Kasumi-1 (cell line): Measurements from ENCODE around the gene ARRDC3.

ENCODE experiments used
- DNase-seq, 2 experiments: peaks; one replicate each; lab custom pipeline; 2025; lab: John Stamatoyannopoulos, UW

The ARRDC3 gene

DNA sequence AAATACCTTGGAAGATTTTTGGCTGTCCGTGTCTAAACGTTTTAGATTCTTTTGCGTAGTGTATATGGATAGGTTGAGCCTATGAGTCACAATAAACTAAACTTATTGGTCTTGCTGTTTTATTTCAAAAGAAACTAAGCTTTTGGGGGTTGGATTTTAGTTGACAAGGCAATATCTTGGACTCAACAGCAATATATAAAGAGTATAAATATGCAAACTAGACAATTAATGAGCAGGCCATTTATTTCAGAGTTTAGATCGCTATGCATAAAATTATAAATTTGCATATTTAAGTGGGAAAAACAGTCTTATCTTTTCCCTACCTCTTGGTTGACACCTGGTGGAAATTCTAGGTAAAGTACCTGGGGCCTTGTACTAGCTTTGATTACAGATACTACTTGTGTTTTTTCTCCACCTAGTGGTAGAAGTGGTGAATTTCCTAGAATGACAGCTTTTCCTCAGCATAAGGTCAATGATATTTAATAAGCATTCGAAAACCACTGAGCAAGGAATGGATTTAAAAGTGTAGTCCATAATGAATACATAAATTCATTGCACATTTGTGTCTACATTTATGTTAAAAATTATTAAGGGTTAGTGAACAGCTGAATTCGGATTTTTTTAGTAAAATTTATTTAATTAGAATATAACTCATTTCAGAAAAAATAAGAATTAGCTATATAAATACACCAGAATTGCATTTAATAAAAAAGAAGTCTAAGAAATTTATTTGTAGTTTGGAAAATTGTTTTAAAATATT is 1.7 kb upstream of the ARRDC3 start:
- DNase-seq, result peak; percentile 95 to 96

GRCh38 chr5:91383956-91384300 is 811 bp upstream of the ARRDC3 start:
- DNase-seq, result peak; percentile 47 to 60

- DNase-seq, result peak; percentile 43 to 63
Measured at GRCh38 chr5:91382530-91383026, 539 bp downstream of the ARRDC3 start.

DNA sequence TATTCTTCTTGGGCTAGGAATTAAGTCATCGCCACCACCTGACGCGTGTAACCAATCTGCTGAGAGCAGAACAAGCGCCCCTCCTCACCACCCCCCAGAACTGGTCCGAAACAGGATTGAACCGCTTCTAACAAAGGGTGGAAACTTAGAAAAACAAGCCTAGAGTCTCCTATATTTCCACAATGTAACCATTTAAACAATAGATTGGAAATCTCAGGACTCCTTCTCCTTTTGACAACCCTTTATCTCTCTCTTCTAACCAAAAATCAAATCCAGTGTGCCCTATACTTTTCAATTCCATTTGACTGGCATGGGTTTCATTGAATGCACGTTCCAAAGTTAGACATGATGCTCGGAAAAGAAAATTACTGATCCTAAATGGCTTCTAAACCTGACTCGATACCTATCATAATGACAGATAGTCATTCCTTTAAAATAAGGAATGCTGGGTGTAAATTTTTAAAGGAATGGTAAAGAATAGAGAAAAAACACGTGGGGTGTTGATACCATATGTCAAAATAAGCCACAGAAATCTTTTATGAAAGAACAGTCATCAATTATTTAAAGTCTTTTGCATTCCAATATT is 1.2 kb downstream of the ARRDC3 start:
- DNase-seq, result peak; percentile 84 to 88

DNA sequence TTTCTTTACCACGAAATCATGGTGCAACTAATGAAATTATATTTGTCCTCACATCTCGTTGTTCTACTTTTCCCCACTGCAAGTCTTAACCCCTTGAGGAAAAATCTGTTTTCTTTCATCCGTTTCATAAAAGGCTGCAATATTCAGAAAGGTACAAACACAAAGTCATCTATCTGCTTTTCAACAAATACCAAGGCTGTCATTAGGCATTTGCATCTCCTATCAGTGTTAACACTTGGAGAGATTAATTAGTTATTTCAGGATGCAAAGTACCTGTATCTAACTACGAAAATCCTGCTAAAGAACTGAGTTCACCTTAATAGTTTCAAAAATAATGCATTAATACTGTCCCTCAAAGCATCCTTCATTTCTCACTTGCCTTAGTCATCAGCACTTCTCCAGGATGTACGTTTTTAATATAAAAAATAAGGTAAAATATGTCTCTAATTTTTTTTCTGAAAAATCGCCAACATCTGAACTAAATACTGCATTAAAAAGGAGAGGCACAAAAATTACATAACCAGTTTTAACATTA is 1.8 kb downstream of the ARRDC3 start:
- DNase-seq, result no peak

GRCh38 chr5:91380491-91381238 is 2.5 kb downstream of the ARRDC3 start:
- peak; percentile 93 for DNase-seq

DNA sequence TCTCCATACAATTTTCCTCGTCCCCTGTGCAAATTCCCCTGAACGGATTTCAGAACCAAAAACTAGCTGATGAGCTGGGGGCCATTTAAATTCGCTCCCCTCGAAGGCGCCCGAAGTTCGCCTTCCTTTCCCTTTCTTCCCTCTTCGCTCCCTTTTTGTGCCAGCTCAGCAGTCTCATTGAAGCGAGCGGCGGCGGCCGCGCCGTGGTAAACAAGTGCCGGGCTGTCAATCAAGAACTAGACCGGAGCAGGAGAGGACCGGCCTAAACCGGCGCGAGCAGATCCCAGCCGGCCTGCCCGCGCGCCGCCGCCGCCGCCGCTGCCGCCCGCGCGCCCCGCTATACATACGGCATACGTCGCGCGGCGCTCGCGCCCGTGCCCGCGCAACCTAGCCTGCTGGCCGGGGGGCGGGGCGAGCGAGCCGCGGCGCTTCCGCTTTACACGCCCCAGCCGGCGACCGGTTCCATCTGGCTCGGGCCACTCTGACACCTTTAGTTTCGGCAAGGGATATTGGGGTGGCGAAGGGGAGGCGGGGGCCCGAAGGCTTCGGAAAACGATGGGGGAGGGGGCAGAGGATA is 3.1 kb downstream of the ARRDC3 start:
- DNase-seq, result peak; percentile 96

- no peak for DNase-seq
Measured at GRCh38 chr5:91379246-91379913, 3.7 kb downstream of the ARRDC3 start.

- DNase-seq, result peak in 1 of 2 experiments; percentile 48
Measured at GRCh38 chr5:91378752-91379211, 4.3 kb downstream of the ARRDC3 start.

DNA sequence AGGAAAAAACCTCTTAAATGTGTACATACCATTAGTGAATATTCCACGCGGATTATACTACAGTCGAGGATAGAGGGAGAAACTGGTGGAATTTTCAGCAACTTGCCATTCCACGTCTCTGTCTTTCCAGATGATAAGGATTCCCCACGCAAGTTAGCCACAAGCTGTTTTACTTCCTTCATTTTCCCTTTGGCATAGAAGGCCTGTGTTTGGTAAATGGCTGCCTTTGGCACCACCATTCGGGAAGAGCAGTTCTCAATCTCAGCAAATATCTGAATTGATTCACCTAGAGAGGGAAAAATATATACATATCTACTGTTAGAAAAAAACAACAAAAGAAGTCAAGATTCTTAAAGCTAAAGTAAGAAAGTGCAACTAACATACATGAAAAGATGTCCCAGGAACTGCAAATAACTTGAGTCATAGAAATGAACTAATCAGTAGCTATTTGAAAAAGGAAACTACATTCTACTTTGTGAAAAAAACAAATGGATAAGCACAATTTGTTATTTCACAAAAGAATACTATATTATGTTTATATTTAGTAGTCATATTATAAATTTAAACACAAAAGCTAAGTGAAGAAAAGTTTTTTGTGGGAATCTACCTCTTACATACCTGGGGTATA is 8.1 kb downstream of the ARRDC3 start:
- DNase-seq, result no peak

DNA sequence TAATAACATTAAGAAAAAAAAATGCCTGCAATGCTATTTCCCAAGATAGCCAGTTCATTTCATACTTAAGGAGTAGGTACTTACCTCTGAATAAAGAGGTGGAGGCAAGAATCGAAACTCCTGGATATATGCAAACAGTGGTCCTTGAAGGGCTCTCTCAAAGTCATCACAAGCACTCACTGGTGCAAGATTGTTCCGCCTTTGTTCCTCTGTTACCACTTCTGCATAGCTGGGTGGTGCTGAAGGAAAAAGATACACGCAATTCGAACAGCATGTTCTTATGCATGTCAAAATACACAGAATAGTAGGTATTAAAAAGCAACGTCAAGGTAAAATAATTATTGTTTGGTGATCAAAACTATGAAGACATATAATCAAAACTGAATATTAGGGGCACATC is 9.5 kb downstream of the ARRDC3 start:
- no peak for DNase-seq

- no peak for DNase-seq
Measured at GRCh38 chr5:91373006-91373405, 10.1 kb downstream of the ARRDC3 start.

DNA sequence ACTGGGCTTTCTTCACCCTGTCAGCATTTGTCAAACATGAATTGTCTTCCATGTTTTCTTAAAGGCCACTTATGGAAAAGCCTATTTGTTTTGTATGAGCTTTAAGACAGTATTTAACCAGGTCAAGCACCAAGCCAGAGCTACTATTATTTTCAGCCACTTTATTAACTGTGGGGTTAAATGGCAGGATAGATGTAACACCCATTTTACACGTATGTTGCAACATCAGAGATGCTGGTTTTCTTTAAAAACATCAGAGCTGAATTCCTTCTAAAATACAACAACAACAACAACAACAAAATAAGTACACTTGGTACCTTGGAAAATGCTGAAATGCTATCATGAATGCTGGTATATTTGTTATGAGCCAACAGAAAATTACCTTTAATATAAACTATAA is 13.6 kb downstream of the ARRDC3 start:
- DNase-seq, result no peak

DNA sequence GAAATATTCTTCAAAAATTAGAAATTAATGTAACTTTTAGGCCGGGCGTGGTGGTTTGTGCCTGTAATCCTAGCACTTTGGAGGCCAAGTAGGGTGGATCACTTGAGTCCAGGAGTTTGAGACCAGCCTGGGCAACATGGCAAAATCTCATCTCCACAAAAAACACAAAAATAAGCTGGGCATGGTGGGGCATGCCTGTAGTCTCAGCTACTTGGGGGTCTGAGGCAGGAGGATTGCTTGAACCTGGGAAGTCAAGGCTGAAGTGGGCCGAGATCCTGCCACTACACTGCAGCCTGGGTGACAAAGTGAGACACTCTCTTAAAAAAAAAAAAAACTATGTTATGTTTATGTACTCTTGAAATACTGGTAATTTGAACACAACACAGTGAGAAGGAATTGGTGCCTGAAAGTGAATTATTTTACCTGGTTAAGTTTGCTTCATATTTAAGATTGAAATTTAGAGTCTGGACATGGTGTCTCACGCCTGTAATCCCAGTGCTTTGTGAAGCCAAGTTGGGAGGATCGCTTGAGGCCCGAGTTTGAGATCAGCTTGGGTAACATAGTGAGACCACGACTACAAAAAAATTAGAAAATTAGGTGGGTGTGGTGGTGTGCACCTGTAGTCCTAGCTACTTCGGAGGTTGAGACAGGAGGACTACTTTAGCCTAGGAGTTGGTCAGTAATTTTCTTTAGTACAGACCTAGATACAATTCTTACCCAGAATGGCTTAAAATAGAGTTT is 15.0 kb downstream of the ARRDC3 start:
- DNase-seq, result no peak

DNA sequence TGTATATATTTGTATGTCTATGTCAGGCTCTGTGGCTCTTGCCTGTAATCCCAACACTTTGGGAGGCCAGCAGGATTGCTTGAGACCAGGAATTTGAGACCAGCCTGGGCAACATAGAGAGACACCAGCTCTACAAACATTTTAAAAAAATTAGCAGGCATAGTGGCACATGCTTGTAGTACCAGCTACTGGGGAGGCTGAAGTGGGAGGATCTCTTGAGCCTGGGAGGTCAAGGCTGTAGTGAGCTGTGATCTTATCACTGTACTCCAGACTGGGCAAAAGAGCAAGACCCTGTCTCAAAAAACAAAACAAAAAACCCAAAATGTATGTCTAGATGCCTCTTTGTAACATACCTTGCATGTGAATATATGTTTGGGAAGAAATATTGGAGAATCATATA is 15.8 kb downstream of the ARRDC3 start:
- DNase-seq, result no peak

- DNase-seq, result no peak
Measured at GRCh38 chr5:91366551-91366950, 16.6 kb downstream of the ARRDC3 start.

DNA sequence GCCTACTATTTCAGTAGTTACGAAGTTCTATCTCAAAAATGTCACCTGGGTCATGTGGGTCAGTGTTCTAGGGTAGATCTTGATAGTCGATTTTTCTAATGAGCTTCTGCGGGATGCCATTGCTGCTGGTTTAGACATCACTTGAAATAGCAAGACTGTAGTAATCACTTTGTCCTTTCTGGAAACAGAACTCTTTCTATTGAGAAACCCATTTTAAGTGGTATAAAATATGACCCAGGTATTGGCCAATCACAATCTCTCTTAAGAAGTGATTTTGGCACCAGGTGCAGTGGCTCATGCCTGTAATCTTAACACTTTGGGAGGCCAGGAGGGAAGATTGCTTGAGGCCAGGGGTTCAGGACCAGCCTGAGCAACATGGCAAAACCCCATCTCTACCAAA is 17.6 kb downstream of the ARRDC3 start:
- DNase-seq, result no peak

DNA sequence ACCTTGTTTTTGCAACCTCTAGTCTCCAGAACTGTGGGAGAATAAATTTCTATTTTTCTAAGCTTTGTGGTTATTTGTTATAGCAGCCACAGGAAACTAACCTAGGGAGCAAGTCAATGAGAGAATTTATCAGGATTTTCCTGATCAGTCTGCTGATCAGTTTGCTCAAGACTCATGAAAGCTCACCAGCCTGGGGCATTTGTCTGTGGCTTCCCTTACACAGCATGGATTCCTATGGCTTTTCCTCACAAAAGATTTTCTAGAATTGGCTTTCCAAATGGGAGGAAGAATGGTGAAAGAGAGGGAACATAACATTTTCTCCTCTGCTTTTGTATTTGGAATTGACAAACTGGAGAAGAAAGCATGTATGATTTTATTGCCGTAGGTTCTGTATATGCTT is 20.2 kb downstream of the ARRDC3 start:
- no peak for DNase-seq

DNA sequence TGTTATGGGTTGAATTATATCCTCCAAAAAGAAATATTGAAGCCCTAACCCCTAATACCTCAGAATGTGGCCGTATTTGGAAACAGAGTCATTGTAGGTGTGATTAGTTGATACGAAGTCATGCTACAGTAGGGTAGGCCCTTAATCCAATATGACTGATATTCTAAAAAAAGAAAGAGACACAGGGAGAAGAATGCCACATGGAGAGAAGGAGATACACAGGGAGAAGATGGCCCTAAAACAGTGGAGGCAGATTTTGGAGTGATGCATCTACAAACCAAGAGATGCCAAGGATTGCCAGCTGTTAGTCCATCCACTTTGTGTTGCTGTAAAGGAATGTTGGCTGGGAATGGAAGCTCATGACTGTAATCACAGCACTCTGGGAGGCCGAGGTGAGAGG is 21.3 kb downstream of the ARRDC3 start:
- no peak for DNase-seq

DNA sequence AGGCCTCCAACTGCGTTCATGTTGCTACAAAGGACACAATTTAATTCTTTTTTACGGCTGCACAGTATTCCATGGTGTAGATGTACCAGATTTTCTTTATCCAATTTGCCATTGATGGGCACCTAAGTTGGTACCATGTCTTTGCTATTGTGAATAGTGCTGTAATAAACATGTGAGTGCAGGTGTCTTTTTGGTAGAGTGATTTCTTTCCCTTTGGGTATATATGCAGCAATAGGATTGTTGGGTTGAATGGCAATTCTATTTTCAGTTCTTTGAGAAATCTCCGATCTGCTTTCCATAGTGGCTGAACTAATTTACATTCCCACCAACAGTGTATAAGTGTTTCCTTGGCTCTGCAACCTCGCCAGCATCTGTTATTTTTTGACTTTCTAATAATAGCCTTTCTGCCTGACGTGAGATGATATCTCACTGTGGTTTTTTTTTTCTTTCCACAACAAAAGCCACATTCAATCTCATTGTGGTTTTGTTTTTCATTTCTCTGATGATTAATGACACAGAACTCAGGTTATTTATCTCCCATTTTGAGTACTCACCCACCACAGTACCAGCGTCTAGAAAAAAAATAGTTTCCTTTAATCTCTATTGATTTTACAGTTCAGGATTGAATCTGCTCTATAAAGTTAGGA is 21.9 kb downstream of the ARRDC3 start:
- no peak for DNase-seq
